LHCN-M2 (cell line): Measurements from ENCODE around the gene TSPAN18. TPM values are rescaled to one million over a fixed set of nuclear protein-coding genes. Genes with fewer than 3 reads are reported as not detected.

Source experiments
- DNase-seq: peaks from one replicate; pipeline ENCODE4 v3.0.0-alpha.2; 2012; ENCODE audit warnings: low read depth
- total RNA-seq: library from RNA; depleted of rRNA; stranded (reverse); fragments of >200 nt; gene quantifications from 2 replicates; pipeline ENCODE4 v1.2.3, GENCODE V29; 2014

Gene TSPAN18
- total RNA-seq, 1 experiment from 2014 or later: not detected

DNA sequence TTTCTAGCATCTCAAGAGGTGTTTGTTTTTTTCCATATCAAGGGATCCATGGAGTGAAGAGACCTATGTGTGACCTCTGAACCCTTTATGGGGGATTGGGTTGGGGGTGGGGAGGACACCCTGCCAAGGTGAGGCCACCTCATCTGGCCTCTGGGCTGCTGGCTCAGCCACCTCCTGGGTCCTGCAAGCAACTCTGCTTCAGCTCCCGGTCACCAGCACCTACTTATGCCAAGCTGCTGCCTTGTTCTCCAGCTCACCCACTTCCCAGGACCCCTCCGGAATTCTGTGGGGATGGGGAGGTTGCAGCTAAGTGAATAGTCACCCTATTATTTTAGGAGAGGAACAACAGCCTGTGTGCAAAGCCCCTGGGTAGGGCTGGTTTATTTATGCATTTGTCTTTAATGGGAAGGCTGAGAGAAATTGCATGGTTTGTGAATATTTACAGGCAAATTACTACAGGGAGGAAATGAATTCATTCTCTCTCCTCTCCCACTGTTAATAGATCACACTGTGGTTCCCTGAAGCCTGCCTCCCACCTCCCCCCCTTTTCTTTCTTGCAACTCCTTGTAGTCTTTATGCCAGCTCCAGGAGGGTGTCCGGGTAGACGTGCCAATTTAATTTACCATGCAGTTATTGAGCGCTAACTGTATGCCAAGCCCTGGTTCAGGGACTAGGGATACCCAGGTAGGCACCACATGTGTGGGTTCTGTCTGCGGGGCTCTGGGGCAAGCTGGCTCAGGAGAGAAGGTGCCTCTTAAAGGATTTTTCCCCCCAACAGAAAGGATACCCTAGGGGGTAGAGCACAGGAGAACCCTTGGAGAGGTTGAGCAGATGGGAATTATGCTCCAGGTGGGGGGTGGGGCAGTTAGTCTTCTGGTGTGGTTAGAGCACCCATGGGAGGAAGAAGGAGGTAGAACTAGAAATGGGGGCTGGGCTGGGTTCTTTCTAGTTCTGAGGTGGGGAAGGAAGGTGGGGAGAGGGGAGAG lies 50.7 kb downstream of the TSPAN18 start:
- DNase-seq: no peak

DNA sequence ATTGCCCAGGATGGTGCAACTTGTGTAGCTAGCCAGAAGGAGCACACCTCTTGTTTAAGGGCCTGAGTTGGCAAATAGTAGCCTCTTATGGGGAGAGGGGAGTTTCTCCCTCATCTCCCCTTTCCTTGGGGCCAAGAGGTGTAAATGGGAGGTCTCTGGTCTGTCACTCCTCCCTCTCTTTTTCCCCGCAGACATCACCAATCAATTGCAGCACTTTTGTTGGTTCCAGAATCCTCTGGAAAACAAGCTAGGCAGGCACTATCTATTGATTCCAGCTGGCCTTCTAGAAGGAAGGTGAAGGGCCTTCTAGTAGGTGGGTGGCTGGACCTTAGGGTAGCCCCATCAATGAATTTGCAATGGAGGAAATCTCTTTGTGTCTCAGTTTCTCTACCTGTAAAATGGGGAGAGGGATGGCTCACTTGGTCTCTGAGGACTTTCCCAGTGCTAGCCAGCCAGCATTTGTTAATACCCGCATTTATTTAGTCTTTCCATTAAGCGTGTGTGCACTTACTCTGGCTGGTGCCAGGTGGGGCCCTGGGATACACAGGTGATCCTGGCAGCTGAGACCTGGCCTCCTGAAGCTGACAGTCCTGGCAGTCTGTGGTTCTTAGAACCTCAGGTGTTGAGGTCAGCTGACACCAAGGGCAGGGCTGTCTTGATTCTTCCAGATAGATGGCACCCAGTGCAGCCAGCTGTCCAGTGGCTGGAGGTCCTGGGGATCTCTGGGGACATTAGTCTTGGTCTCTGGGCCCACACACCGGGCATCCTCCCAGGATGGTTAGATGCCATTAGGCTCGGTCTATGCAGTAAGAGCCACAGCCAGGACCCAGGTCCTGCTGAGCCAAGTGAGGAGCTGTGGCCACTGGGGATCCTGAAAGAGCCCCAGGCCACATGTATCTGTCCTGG lies 51.7 kb downstream of the TSPAN18 start:
- DNase-seq: no peak

DNA sequence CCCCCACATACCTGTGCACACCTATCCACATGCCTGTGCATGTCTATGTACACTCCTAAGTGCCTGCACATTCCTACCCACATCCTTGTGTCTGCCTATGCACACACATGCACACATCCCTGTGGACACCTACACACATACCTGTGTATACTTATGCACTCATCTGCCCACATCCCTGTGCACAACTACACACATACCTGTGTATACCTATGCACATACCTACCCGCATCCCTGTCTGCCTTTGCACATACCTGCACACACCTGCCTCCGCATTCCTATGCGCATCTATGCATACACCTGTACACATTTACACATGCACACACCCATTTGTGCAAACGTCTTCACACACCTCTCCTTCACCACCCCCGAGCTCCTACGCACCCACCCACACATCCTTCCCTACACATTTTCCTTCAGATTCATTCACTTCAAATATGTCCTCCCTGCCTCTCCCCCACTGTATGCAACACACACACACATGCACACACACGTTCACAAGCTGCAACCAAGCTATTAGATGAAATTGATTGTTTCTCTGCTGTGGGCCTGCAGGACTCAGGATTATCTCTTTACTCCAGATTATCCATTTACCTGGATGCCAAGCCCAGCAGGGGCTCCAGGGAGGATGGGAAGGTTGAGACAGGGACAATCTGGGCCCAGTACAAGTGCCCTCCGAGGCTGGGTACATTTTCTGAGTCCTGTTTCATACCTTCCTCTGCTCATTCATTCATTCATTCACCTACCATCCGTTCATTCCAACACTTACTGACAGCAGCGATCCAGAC lies 53.2 kb downstream of the TSPAN18 start:
- no peak for DNase-seq

DNA sequence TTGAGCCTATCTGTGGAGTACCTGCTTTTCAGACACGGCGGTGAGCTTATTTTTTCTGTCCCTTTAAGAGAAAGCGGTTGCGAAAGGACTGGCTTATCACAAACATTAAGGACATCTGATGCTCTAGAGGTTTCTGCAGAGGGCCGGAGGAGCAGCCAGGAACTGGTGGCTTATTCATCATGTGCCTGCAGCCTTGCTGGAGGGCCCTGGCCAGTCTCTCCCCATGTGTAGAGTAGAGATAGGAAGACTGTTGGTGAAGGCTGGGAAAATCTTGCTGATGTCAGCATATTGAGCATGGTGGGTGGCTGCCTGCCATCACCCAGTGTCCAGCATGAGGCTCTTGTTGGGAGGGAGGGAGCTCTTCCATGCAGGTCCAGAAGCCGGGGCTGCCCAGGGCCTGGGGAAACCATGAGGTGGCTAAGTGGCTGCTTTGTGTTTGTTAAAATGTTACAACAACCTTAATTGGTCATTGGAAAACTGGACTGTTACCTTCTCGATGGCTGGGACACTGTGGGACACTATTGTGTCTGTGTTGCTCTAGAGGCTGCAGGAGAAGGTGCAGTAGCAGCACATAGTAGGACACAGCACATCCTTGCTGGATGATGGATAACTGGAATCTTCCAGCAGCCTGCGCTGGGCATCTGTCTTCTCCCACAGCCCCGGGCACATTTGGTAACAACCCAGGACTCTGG lies 54.3 kb downstream of the TSPAN18 start:
- DNase-seq: no peak

DNA sequence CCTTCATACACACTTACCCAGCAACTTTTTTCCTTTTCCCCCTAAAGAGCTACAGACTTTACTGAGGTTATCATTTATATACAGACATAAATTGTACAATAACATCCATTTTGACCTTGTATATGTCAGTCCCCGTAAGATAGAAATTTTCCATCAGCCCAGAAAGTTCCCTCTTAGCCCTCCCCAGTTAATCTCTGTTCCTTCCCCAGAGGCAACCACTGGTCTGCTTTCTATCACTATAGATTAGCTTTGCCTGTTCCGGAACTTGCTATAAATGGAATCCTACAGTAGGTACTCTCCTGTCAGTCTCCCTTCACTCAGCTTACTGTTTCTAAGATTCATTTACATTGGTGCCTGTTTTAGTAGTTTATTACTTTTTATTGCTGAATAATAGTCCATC lies 54.9 kb downstream of the TSPAN18 start:
- no peak for DNase-seq

DNA sequence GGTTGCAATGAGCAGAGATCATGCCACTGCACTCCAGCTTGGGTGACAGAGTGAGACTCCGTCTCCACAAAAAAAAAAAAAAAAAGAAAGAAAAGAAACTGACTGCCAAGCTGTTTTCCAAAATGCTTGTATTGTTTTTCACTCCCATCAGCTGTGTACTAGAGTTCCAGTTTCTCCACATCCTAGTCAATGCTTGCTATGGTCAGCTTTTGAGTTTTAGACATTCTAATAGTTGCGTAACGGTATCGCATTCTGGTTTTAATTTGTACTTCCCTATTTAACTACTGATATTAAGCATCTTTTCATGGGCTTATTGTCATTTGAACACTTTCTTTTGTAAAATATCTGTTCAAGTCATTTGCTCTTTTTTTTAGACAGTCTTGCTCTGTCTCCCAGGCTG lies 55.7 kb downstream of the TSPAN18 start:
- no peak for DNase-seq

DNA sequence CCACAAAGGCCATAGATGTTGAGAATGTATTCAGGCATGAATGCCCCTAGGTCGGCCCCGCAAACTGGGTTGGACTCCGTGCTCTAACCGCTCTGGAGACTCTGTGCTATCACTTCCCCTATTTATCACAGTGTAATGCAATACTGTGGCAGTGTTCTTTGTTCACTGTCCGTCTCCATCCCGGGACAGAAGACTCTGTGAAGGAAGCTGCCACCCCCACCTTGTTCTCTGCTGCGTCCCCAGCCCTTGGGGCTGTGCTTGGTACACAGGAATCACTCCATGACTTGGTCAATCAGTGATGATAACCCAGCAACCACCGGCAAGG lies 57.6 kb downstream of the TSPAN18 start:
- DNase-seq: no peak

DNA sequence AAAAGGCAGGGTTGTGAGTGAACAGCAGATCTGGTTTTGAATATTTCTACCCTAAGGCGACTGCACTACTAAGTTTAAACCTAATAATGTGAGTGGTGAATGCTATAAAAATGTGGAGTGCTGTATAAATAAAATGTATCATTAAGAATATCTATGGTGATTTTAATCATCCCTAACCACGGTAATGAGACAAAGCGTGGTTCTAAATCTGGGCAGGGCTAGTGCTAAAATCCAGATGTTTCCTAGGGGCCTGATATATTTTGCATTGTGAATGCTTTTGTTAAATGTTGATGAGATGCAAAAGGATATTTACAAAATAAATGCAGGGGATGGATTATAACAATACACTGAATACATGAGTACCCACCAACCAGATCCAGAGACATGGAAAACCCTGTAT lies 58.1 kb downstream of the TSPAN18 start:
- DNase-seq: no peak

DNA sequence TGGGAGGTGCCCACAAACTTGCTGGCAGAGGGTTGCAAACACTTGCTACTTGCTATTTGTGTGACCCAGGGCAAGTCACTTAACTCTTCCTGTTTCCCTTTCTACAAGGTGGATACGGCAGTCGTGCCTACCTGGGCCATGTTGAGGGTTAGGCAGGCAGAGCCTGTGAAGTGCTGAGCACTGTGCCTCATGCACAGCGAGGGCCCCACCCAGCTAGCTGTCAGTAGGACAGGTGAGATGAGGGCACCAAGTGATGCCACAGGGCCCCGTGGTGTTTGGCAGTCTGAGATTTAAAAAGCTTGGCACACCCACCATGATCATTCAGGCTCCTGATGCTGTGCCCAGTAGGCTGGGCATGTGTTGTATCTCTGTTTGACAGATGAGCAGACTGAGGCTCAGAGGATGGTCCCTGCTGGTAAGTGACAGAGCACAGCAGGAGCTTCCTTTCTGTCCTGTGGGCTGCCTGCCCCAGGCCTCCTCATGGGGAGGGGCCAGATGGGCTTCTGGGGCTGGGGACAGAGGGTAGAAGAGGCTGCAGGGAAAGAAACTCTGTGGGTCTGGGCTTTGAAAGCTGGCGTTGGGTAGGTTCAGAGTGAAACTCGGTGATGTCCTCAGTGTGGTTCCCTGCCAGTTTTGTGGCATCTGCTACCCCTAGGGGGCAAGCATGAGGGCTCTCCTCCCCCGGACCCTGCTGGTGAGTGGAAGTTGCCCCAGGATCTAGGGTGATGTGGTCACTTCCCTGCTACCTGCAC lies 59.3 kb downstream of the TSPAN18 start:
- no peak for DNase-seq

DNA sequence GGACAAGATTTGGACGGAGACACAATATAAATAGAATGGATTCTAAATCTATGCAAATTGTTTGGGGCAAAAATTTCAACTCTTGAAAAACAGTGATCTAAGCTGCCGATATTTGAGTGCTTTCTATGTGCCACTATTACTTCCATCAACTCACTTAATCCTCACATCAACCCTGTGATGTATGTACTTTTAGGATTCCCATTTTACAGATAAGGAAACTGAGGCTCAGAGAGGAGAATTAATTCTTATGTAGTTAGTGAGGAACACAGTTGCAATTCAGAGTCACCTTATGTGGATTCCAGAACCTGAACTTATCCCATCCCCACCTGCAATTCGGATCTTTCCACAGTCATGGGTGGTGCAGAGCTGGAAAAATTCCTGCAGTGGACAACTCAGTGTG lies 60.3 kb downstream of the TSPAN18 start:
- DNase-seq: no peak

DNA sequence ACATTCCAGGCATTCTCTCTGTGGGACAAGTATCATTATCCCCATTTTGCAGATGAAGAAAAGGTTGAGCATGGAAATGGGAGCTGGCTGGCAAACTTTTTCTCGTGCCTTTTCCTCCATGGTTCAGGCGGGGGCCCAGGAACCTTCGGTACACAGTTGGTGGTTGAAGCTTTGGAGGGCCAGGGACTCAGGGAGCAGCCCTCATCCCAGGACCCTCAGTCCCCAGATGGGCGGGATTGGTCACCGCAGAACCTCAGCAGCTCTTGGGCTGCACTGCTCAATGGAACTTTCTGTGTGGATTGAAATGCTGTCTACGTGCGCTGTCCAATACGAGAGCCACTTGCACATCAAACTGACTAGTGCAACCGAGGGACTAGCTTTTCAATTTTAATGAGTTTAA lies 61.2 kb downstream of the TSPAN18 start:
- no peak for DNase-seq

DNA sequence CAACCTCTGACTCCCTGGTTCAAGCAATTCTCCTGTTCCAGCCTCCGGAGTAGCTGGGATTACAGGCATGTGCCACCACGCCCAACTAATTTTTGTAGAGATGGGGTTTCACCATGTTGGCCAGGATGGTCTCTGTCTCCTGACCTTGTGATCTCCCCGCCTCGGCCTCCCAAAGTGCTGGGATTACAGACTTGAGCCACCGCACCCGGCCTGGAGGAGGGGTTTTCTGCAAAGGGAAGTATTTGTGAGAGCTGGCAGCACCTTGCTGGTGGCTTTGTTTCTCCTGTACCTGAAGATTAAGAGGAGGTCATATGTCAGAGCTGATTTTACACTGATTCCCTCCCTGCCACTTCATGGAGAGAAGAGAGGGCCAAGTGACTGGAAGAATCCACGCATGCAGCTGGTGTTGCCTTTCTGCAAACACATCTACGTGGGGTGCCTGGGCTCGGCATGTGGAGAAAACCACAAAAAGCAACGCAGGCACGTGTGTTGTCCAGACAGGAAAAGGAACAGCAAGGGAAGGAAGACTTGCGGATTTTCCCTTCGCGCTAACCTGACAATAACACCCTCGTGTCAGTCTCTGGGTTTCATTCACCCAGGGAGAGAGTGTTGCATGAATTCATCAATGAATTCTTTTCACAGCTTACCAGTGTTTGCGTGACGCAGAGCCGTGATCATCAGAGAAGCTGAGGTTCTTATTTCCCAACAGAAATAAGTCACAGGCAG lies 61.9 kb downstream of the TSPAN18 start:
- no peak for DNase-seq

DNA sequence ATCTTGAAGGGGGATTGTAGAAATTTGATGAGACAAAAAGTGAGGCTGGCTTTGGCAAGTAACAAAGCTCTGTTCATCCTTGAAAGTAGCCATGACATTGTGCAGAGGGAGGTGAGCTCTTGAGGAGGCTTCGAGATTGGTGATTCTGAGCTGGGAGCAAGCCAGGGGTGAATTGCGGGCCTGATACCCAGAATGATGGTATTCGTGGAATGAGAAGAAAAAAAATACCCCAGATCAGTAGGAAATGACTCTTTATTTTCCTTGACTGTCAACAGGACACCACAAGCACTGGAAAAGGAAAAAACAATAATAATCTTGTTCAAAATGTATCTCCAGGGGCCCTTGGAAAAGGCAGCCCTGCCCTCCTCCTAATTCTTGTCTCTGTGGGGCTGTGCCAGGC lies 62.7 kb downstream of the TSPAN18 start:
- no peak for DNase-seq

DNA sequence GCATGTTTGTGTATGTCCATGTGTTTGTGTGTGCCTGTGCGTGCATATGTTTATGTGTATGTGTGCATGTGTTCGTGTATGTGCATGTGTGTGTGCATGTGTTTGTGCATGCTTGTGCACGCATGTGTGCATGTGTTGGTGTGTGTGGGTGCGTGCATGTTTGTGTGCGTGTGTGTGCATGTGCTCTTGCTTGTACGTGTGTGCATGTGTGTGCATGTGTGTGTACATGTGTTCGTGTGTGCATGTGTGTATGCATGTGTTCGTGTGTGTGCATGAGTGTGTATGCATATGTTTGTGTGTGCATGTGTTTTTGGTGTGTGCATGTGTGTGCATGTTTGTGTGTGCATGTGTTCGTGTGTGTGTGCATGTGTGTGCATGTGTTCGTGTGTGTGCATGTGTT lies 63.4 kb downstream of the TSPAN18 start:
- no peak for DNase-seq

DNA sequence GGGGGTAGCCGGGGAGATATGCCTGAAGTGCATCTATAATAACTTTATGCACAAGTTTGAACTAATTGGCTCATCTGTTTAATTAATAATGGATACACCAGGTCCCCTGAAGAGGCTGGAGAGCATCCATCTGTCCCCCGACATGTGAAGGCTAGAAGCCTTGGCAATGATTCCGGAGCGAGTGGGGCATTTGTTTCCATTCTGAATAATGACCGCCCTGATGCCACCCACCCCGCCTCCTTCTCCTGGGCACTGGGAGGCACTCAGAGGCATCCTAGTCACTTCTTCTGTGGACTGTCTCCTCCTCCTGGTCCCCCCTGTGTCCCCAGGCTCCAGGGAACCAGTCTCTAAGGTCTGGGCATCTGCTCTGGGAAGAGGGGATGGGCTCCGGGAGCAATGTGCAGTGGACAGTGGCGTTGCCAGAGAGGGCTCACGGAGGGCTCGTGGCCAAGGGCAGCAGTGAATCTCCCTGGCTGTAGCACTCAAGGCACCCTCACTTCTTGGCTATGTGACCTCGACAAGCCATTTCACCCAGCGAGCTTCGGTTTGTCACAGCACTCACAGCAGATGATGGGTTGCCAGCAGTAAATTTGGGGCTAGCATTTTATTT lies 64.7 kb downstream of the TSPAN18 start:
- DNase-seq: no peak

DNA sequence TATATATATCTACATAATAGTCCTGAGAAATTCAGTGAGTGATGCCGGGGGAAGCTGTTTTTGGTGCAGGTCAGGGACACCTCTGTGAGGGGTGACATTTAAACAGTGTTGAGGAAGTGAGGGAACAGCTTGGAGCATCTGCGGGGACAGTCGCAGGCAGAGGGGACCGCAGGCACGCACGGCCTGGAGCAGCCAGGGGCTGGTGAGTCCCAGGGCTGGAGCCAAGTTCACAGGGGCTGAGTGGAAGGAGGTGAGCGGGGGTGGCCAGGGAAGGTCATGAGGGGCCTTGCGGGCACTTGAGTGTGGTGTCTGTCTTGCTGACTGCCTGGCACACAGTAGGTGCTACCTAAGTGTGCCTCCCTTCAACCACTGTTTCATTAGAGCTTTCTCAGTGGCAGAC lies 65.4 kb downstream of the TSPAN18 start:
- no peak for DNase-seq

DNA sequence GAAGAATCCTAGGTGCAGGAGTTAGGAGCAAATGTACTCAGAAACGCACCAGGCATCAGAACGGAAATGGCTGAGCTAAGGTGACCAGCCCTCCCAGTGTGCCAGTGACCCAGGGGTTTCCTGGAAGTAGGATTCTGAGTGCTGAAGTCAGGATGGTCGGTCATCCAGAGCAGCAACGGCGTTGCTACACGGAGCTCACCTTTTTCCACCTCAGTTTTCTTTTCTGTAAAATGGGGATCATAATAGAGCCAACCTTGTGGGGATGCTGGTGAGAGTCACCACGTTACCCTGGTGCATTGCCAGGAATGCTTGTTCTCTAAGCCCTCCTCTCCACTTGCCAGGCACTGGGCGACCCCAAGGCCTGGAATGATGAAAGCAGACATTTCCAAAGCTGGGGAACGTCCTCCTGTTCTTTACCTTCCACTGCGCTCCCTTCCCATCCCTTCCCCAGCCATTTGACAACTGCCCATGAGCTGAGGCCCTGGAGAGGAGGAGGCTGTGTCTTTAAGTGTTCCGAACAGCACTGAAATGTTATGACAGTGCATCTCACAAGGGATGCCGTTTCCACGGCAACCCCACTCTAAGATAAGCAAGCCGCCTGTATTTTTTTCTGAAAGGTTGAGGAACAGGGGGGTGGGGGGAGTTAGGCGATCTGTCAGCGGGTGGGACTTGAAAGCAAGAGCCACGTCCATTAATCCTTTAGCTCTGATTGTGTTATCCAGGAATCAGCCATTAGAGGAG lies 66.8 kb downstream of the TSPAN18 start:
- DNase-seq: no peak

DNA sequence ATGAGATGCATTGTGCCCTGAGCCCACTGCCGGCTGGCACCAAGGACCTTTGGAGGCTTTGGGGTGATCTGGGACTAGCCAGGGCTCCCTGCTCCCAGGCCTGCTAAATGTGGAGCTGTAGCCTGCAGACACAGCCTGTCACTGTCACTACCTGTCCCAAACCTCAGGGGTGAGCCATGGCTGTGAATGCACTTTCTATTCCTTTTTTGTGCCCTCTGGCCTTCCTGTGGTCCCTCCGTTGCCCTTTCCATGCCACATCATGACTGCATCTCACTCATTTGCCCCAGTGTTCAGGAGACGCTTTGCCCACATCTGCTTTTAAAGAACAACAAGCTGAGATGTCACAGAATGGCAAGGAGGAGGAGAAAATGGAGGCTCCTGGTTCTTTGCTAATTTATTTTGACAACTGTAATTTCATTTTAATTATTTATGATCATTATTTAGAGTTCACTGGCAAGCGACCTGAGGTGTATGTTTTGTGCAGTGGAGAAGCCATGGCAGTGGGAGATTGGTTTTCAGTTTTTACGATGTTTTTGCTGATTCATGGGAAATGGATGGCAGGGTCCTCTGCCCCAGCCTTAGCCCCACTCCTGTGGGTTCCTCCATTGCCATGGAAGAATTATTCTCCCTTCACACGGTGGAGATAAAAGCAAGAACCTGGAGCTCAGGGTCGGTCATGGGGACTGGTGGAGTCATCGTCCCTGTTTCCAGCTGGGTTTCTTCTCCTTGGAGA lies 69.2 kb downstream of the TSPAN18 start:
- no peak for DNase-seq
